Peyer's patch (tissue), 4 donors: ENCODE data around the gene GDF9.

Experiments used
- CTCF ChIP-seq, 6 experiments: fragments of 450-650 bp in 4 of 6; fragments of 200-600 bp in 2 of 6; sonication (generic) in 1 of 6; IDR thresholded peaks; one replicate each; pipeline ENCODE4 v1.5.1; 2017 to 2019; ENCODE audit warnings: antibody characterized with exemption in 6 of 6, mild to moderate bottlenecking in 3 of 6, moderate library complexity in 1 of 6
- POLR2A ChIP-seq, 2 donors: fragments of 450-650 bp; IDR thresholded peaks; one replicate each; pipeline ENCODE4 v1.5.1; 2017; ENCODE audit warnings: antibody characterized with exemption in 2 of 2, mild to moderate bottlenecking in 2 of 2, moderate library complexity in 2 of 2

- TF ChIP-seq POLR2A (IDR thresholded peaks at IDR 0.05), result no peak
- TF ChIP-seq CTCF (IDR thresholded peaks at IDR 0.05), result no peak
Measured at GRCh38 chr5:132821791-132822190, 44.5 kb downstream of the GDF9 start.
